Adrenal gland (tissue), 5 donors: ENCODE results near the gene CCR7.

Source experiments
- POLR2A ChIP-seq, 2 donors: fragments of 450-650 bp; IDR thresholded peaks; one replicate each; pipeline ENCODE4 v1.6.1; 2017; ENCODE audit warnings: antibody characterized with exemption in 2 of 2, mild to moderate bottlenecking in 2 of 2, moderate library complexity in 1 of 2
- TF ChIP-seq, protein P1 (sequence below), 6 experiments: fragments of 450-650 bp in 4 of 6; fragments of 200-600 bp in 2 of 6; sonication (generic) in 1 of 6; IDR thresholded peaks; 1 replicate in 5 of 6; 2 replicates in 1 of 6; pipeline versions ENCODE4 v1.5.1 to v1.8.0; 2016 to 2021; ENCODE audit warnings: antibody characterized with exemption in 6 of 6, mild to moderate bottlenecking in 2 of 6, moderate library complexity in 1 of 6
- donor health status: DM: no; HTN: no; CAD: no.

DNA sequence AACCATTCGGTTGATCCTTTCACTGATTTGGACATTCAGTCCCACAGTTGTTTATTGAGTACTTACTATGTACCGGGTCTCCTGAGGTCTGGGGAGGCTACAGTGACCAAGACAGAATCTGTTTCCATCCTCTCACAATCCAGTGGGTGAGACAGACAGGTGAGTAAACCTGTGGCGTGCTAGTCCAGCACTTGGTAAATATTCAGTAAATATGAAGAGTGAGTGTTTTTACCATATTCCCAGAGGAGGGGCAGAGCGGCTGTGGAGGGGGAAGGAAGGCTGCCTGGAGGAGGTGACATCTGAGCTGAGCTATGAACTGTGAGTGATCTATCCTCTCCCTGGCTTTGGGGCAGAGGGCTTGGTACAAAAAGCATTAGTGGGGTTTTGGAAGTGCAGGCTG is 31.4 kb downstream of the CCR7 start:
- TF ChIP-seq, protein P1, sequence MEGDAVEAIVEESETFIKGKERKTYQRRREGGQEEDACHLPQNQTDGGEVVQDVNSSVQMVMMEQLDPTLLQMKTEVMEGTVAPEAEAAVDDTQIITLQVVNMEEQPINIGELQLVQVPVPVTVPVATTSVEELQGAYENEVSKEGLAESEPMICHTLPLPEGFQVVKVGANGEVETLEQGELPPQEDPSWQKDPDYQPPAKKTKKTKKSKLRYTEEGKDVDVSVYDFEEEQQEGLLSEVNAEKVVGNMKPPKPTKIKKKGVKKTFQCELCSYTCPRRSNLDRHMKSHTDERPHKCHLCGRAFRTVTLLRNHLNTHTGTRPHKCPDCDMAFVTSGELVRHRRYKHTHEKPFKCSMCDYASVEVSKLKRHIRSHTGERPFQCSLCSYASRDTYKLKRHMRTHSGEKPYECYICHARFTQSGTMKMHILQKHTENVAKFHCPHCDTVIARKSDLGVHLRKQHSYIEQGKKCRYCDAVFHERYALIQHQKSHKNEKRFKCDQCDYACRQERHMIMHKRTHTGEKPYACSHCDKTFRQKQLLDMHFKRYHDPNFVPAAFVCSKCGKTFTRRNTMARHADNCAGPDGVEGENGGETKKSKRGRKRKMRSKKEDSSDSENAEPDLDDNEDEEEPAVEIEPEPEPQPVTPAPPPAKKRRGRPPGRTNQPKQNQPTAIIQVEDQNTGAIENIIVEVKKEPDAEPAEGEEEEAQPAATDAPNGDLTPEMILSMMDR (IDR thresholded peaks at IDR 0.05): no peak
- no peak for TF ChIP-seq POLR2A (IDR thresholded peaks at IDR 0.05)
